ENCODE measurements around the gene SYNDIG1. TPM values are rescaled to one million over a fixed set of nuclear protein-coding genes. Genes with fewer than 3 reads are reported as not detected.
A peak's percentile ranks its signal among the peaks of the same experiment; 100 is the strongest.

The SYNDIG1 gene
- polyA plus RNA-seq, 4 donors, result 0.90 to 2.0 (median 1.9) TPM; not detected in 1

- H3K27me3 ChIP-seq (ENCODE audit: control insufficient read depth in 3 of 3, insufficient read depth in 3 of 3, low read length in 3 of 3), result no peaks in the 10 kb centered on the region
- DNase-seq (peak; percentile 11 to 49), FAIRE-seq (no peak)
These were observed 183.9 kb downstream of the SYNDIG1 start for GRCh38 chr20:24653306-24653705.

GRCh38 chr20:24654425-24654824 is 185.0 kb downstream of the SYNDIG1 start:
- H3K27ac ChIP-seq (ENCODE audit: low read depth in 1 of 3, low read length in 2 of 3), result no peak overlapping the region
- no peak for FAIRE-seq

More at GRCh38 chr20:24653306-24653705, 183.9 kb downstream of the SYNDIG1 start:
- Histone ChIP-seq H3K9me3 (ENCODE audit: control insufficient read depth in 2 of 2, insufficient read depth in 1 of 2, low read depth in 1 of 2, low read length in 1 of 2) (no peaks in the 10 kb centered on the region), H3K36me3 (ENCODE audit: control insufficient read depth in 3 of 3, insufficient read depth in 2 of 3, low read depth in 1 of 3, low read length in 3 of 3) (no peaks in the 10 kb centered on the region), H3K4me1 (ENCODE audit: control insufficient read depth in 3 of 3, insufficient read depth in 2 of 3, low read depth in 1 of 3, low read length in 2 of 3) (no peaks in the 10 kb centered on the region), H3K4me3 (ENCODE audit: low read depth in 1 of 3, low read length in 3 of 3) (no peak overlapping the region), H3K27ac (ENCODE audit: low read depth in 1 of 3, low read length in 2 of 3) (no peak overlapping the region)
- WGBS, 3 donors, result 35 to 71% (median 46%) methylated on average over 5 of the region's 5 CpGs

GRCh38 chr20:24656391-24656790 is 187.0 kb downstream of the SYNDIG1 start:
- H3K27me3 ChIP-seq (ENCODE audit: control insufficient read depth in 3 of 3, insufficient read depth in 3 of 3, low read length in 3 of 3), result no peaks in the 10 kb centered on the region
- FAIRE-seq, result no peak
- H3K36me3 ChIP-seq (ENCODE audit: control insufficient read depth in 3 of 3, insufficient read depth in 2 of 3, low read depth in 1 of 3, low read length in 3 of 3), result no peaks in the 10 kb centered on the region

More at GRCh38 chr20:24654425-24654824, 185.0 kb downstream of the SYNDIG1 start:
- H3K4me1 ChIP-seq (ENCODE audit: control insufficient read depth in 3 of 3, insufficient read depth in 2 of 3, low read depth in 1 of 3, low read length in 2 of 3), result no peaks in the 10 kb centered on the region
- no peak overlapping the region for H3K4me3 ChIP-seq (ENCODE audit: low read depth in 1 of 3, low read length in 3 of 3)
- no peaks in the 10 kb centered on the region for H3K27me3 ChIP-seq (ENCODE audit: control insufficient read depth in 3 of 3, insufficient read depth in 3 of 3, low read length in 3 of 3)
- no peaks in the 10 kb centered on the region for H3K9me3 ChIP-seq (ENCODE audit: control insufficient read depth in 2 of 2, insufficient read depth in 1 of 2, low read depth in 1 of 2, low read length in 1 of 2)
- no peak for DNase-seq
- H3K36me3 ChIP-seq (ENCODE audit: control insufficient read depth in 3 of 3, insufficient read depth in 2 of 3, low read depth in 1 of 3, low read length in 3 of 3), result no peaks in the 10 kb centered on the region
- WGBS, 3 donors, result 12 to 31% (median 12%) methylated on average over 1 of the region's 1 CpG

GRCh38 chr20:24657196-24657595 is 187.8 kb downstream of the SYNDIG1 start:
- no peak for DNase-seq
- no peaks in the 10 kb centered on the region for H3K27me3 ChIP-seq (ENCODE audit: control insufficient read depth in 3 of 3, insufficient read depth in 3 of 3, low read length in 3 of 3)
- no peak overlapping the region for H3K4me3 ChIP-seq (ENCODE audit: low read depth in 1 of 3, low read length in 3 of 3)
- FAIRE-seq, result no peak
- no peaks in the 10 kb centered on the region for H3K4me1 ChIP-seq (ENCODE audit: control insufficient read depth in 3 of 3, insufficient read depth in 2 of 3, low read depth in 1 of 3, low read length in 2 of 3)
- whole genome bisulfite sequencing, 3 donors, result 80 to 82% (median 82%) methylated on average over 8 of the region's 8 CpGs
- no peaks in the 10 kb centered on the region for H3K9me3 ChIP-seq (ENCODE audit: control insufficient read depth in 2 of 2, insufficient read depth in 1 of 2, low read depth in 1 of 2, low read length in 1 of 2)
- H3K27ac ChIP-seq (ENCODE audit: low read depth in 1 of 3, low read length in 2 of 3), result no peak overlapping the region
- H3K36me3 ChIP-seq (ENCODE audit: control insufficient read depth in 3 of 3, insufficient read depth in 2 of 3, low read depth in 1 of 3, low read length in 3 of 3), result no peaks in the 10 kb centered on the region

More at GRCh38 chr20:24656391-24656790, 187.0 kb downstream of the SYNDIG1 start:
- Histone ChIP-seq H3K4me3 (ENCODE audit: low read depth in 1 of 3, low read length in 3 of 3) (no peak overlapping the region), H3K27ac (ENCODE audit: low read depth in 1 of 3, low read length in 2 of 3) (no peak overlapping the region), H3K9me3 (ENCODE audit: control insufficient read depth in 2 of 2, insufficient read depth in 1 of 2, low read depth in 1 of 2, low read length in 1 of 2) (no peaks in the 10 kb centered on the region), H3K4me1 (ENCODE audit: control insufficient read depth in 3 of 3, insufficient read depth in 2 of 3, low read depth in 1 of 3, low read length in 2 of 3) (no peaks in the 10 kb centered on the region)
- no peak for DNase-seq
- WGBS, 3 donors, result 77 to 88% (median 80%) methylated on average over 12 of the region's 12 CpGs

- Histone ChIP-seq H3K9me3 (ENCODE audit: control insufficient read depth in 2 of 2, insufficient read depth in 1 of 2, low read depth in 1 of 2, low read length in 1 of 2) (no peaks in the 10 kb centered on the region), H3K4me1 (ENCODE audit: control insufficient read depth in 3 of 3, insufficient read depth in 2 of 3, low read depth in 1 of 3, low read length in 2 of 3) (no peaks in the 10 kb centered on the region), H3K27me3 (ENCODE audit: control insufficient read depth in 3 of 3, insufficient read depth in 3 of 3, low read length in 3 of 3) (no peaks in the 10 kb centered on the region), H3K27ac (ENCODE audit: low read depth in 1 of 3, low read length in 2 of 3) (no peak overlapping the region), H3K4me3 (ENCODE audit: low read depth in 1 of 3, low read length in 3 of 3) (no peak overlapping the region), H3K36me3 (ENCODE audit: control insufficient read depth in 3 of 3, insufficient read depth in 2 of 3, low read depth in 1 of 3, low read length in 3 of 3) (no peaks in the 10 kb centered on the region)
- WGBS, 3 donors, result 78 to 82% (median 81%) methylated on average over 27 of the region's 27 CpGs
- DNase-seq (no peak), FAIRE-seq (no peak)
These were observed 188.6 kb downstream of the SYNDIG1 start for GRCh38 chr20:24657878-24658620.

GRCh38 chr20:24658920-24659660 is 189.7 kb downstream of the SYNDIG1 start:
- WGBS, 3 donors, result 76 to 88% (median 80%) methylated on average over 17 of the region's 17 CpGs
- no peaks in the 10 kb centered on the region for H3K4me1 ChIP-seq (ENCODE audit: control insufficient read depth in 3 of 3, insufficient read depth in 2 of 3, low read depth in 1 of 3, low read length in 2 of 3)
- H3K9me3 ChIP-seq (ENCODE audit: control insufficient read depth in 2 of 2, insufficient read depth in 1 of 2, low read depth in 1 of 2, low read length in 1 of 2), result no peaks in the 10 kb centered on the region
- no peak for DNase-seq
- H3K27ac ChIP-seq (ENCODE audit: low read depth in 1 of 3, low read length in 2 of 3), result no peak overlapping the region
- no peak overlapping the region for H3K4me3 ChIP-seq (ENCODE audit: low read depth in 1 of 3, low read length in 3 of 3)
- no peaks in the 10 kb centered on the region for H3K36me3 ChIP-seq (ENCODE audit: control insufficient read depth in 3 of 3, insufficient read depth in 2 of 3, low read depth in 1 of 3, low read length in 3 of 3)
- no peak for FAIRE-seq
- no peaks in the 10 kb centered on the region for H3K27me3 ChIP-seq (ENCODE audit: control insufficient read depth in 3 of 3, insufficient read depth in 3 of 3, low read length in 3 of 3)

GRCh38 chr20:24659835-24660234 is 190.4 kb downstream of the SYNDIG1 start:
- no peak for FAIRE-seq
- Histone ChIP-seq H3K4me3 (ENCODE audit: low read depth in 1 of 3, low read length in 3 of 3) (no peak overlapping the region), H3K36me3 (ENCODE audit: control insufficient read depth in 3 of 3, insufficient read depth in 2 of 3, low read depth in 1 of 3, low read length in 3 of 3) (no peaks in the 10 kb centered on the region)

GRCh38 chr20:24660651-24661050 is 191.2 kb downstream of the SYNDIG1 start:
- 84 to 97% (median 87%) methylated on average over 8 of the region's 8 CpGs for WGBS, 3 donors
- no peak overlapping the region for H3K27ac ChIP-seq (ENCODE audit: low read depth in 1 of 3, low read length in 2 of 3)
- no peak for DNase-seq
- H3K4me1 ChIP-seq (ENCODE audit: control insufficient read depth in 3 of 3, insufficient read depth in 2 of 3, low read depth in 1 of 3, low read length in 2 of 3), result no peaks in the 10 kb centered on the region
- H3K9me3 ChIP-seq (ENCODE audit: control insufficient read depth in 2 of 2, insufficient read depth in 1 of 2, low read depth in 1 of 2, low read length in 1 of 2), result no peaks in the 10 kb centered on the region
- H3K36me3 ChIP-seq (ENCODE audit: control insufficient read depth in 3 of 3, insufficient read depth in 2 of 3, low read depth in 1 of 3, low read length in 3 of 3), result no peaks in the 10 kb centered on the region
- H3K4me3 ChIP-seq (ENCODE audit: low read depth in 1 of 3, low read length in 3 of 3), result no peak overlapping the region
- FAIRE-seq, result no peak
- no peaks in the 10 kb centered on the region for H3K27me3 ChIP-seq (ENCODE audit: control insufficient read depth in 3 of 3, insufficient read depth in 3 of 3, low read length in 3 of 3)

More at GRCh38 chr20:24659835-24660234, 190.4 kb downstream of the SYNDIG1 start:
- Histone ChIP-seq H3K4me1 (ENCODE audit: control insufficient read depth in 3 of 3, insufficient read depth in 2 of 3, low read depth in 1 of 3, low read length in 2 of 3) (no peaks in the 10 kb centered on the region), H3K9me3 (ENCODE audit: control insufficient read depth in 2 of 2, insufficient read depth in 1 of 2, low read depth in 1 of 2, low read length in 1 of 2) (no peaks in the 10 kb centered on the region), H3K27me3 (ENCODE audit: control insufficient read depth in 3 of 3, insufficient read depth in 3 of 3, low read length in 3 of 3) (no peaks in the 10 kb centered on the region), H3K27ac (ENCODE audit: low read depth in 1 of 3, low read length in 2 of 3) (no peak overlapping the region)
- 83 to 91% (median 83%) methylated on average over 6 of the region's 6 CpGs for WGBS, 3 donors
- no peak for DNase-seq

Measured in small intestine (tissue), 7 donors.